OCI-LY7 (cell line): ENCODE results near the gene ACOXL. TPM values are rescaled to one million over a fixed set of nuclear protein-coding genes. Genes with fewer than 3 reads are reported as not detected.

Experiments
- BruUV-seq: library from RNA; stranded (reverse); fragments of 400-500 nt; replicated peaks from 2 replicates; lab custom pipeline; 2021; lab: Mats Ljungman, UMichigan
- CTCF ChIA-PET: fragments of 300-600 bp; sonication (Branson Sonifier 250); formaldehyde crosslinking; loops from one replicate; lab custom pipeline; 2022; ENCODE audit warnings: antibody characterized with exemption; ENCODE audit not compliant: unreplicated experiment; lab: Charles Lee
- POLR2A ChIA-PET: fragments of 300-600 bp; sonication (Branson Sonifier 250); formaldehyde crosslinking; loops from one replicate; lab custom pipeline; 2022; ENCODE audit warnings: antibody characterized with exemption; lab: Charles Lee
- DNase-seq: peaks from one replicate; pipeline ENCODE4 v3.0.0-alpha.2; 2015; ENCODE audit warnings: low spot score
- H2AFZ ChIP-seq: fragments of 200-600 bp; sonication (generic), shearing (Covaris generic); 2 replicates; pipeline ENCODE4 v1.6.1; 2014; ENCODE audit warnings: mild to moderate bottlenecking, antibody characterized with exemption, low read length, moderate library complexity
- H3K27ac ChIP-seq: fragments of 200-600 bp; sonication (generic); 2 replicates; pipeline ENCODE4 v1.5.1; 2014; ENCODE audit warnings: mixed run types, low read depth, mild to moderate bottlenecking, moderate library complexity, low read length, inconsistent platforms; ENCODE audit not compliant: poor library complexity, severe bottlenecking
- H3K36me3 ChIP-seq: fragments of 200-600 bp; sonication (generic); 2 replicates; pipeline ENCODE4 v1.6.1; 2014; ENCODE audit warnings: mild to moderate bottlenecking, antibody characterized with exemption, low read length, moderate library complexity, mixed read lengths; ENCODE audit not compliant: insufficient read depth
- H3K4me1 ChIP-seq: fragments of 200-600 bp; sonication (generic); 2 replicates; pipeline ENCODE4 v1.5.1; 2014; ENCODE audit warnings: mild to moderate bottlenecking, low read length; ENCODE audit not compliant: insufficient read depth, poor library complexity, severe bottlenecking
- H3K4me2 ChIP-seq: fragments of 200-600 bp; sonication (generic); 2 replicates; pipeline ENCODE4 v1.6.1; 2014; ENCODE audit warnings: mild to moderate bottlenecking, low read length
- H3K4me3 ChIP-seq: fragments of 200-600 bp; sonication (generic); 2 replicates; pipeline ENCODE4 v1.5.1; 2014; ENCODE audit warnings: mild to moderate bottlenecking, low read depth, low read length; ENCODE audit not compliant: poor library complexity, severe bottlenecking
- H3K79me2 ChIP-seq: fragments of 200-600 bp; sonication (generic); 2 replicates; pipeline ENCODE4 v1.6.1; 2016; ENCODE audit warnings: low read depth, mild to moderate bottlenecking, low read length, moderate library complexity, mixed read lengths; ENCODE audit not compliant: insufficient read depth
- H3K9me2 ChIP-seq: fragments of 200-600 bp; sonication (generic); 2 replicates; pipeline ENCODE4 v1.6.1; 2016; ENCODE audit warnings: mild to moderate bottlenecking, low read length, mixed read lengths; ENCODE audit not compliant: insufficient read depth
- H3K9me3 ChIP-seq: fragments of 200-600 bp; sonication (generic); 2 replicates; pipeline ENCODE4 v1.6.1; 2014; ENCODE audit warnings: mild to moderate bottlenecking, mixed run types, low read length, mixed read lengths
- H4K20me1 ChIP-seq: fragments of 200-600 bp; sonication (generic); 2 replicates; pipeline ENCODE4 v1.6.1; 2014; ENCODE audit warnings: mild to moderate bottlenecking, antibody characterized with exemption, low read length, moderate library complexity, mixed read lengths; ENCODE audit not compliant: insufficient read depth
- CTCF ChIP-seq: fragments of 200-600 bp; sonication (generic); conservative IDR thresholded peaks from 2 replicates; pipeline ENCODE4 v1.5.1; 2014; ENCODE audit warnings: mild to moderate bottlenecking, antibody characterized with exemption, low read length, moderate library complexity, mixed read lengths
- EZH2phosphoT487 ChIP-seq: fragments of 200-600 bp; sonication (generic); IDR thresholded peaks from 2 replicates; pipeline ENCODE4 v1.6.1; 2018; ENCODE audit warnings: low read depth, borderline replicate concordance, mild to moderate bottlenecking, mixed run types, antibody characterized with exemption, low read length, moderate library complexity, mixed read lengths
- intact Hi-C: fragments of 100-400 bp; cut with micrococcal nuclease; formaldehyde crosslinking; loops from one replicate; pipeline ENCODE4 v1.10.0; 2022; ENCODE audit not compliant: unreplicated experiment
- total RNA-seq, 2 experiments: library from RNA; depleted of rRNA in 1 of 2; stranded (reverse); fragments of >200 nt in 1 of 2; shearing (Covaris generic) in 1 of 2; gene quantifications; 2 replicates each; pipeline ENCODE4 v1.2.3, GENCODE V29; 2014 to 2022

ACOXL gene
- total RNA-seq, 2 experiments from 2014 or later, result 1.4 TPM; not detected in 1

DNA sequence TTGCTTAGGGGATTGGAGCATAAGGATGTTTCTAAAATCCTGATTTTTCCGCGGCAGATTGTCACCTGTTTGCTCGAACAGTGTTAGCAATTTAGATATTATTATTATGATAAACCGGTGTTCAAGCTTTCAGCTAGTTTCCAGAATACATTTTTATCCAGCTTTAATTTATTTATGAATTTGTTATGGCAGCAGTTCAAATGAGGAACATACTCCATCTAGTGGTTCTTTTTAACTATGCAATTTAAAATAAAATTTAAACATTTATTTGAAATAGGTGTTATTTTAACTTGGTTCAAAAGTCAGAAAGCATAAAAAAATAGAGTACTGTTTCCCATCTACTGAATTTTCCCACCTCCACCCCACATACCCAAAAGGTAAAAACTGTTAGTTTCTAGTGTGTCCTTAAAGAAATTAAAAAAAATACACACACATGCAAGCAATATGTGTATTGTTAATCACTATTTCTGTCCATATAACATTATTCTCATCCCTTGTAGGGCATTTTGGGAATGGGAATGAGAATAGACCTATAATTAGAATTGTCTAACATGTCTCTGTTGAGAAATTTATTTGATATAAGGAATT is 23.2 kb downstream of the ACOXL start:
- no TSS peak for BruUV-seq
- no peak overlapping the region for H3K4me3 ChIP-seq
- no peak overlapping the region for H3K4me2 ChIP-seq
- no peak overlapping the region for H3K27ac ChIP-seq
- no peak overlapping the region for H2AFZ ChIP-seq
- no peaks in the 10 kb centered on the region for H3K79me2 ChIP-seq
- ChIA-PET CTCF (no interaction called here), POLR2A (interaction anchor here (1.2 to 1.3 kb wide), 2 partner anchors 34 to 78 kb away, joined by 3 to 4 read pairs; partner anchors contain the start of gene BUB1)
- peak; percentile 93 for TF ChIP-seq CTCF
- TF ChIP-seq EZH2phosphoT487, result no peak
- peak; percentile 25 for DNase-seq
- intact Hi-C loops, result no loop called here
- no peaks in the 10 kb centered on the region for H3K9me2 ChIP-seq
- H3K4me1 ChIP-seq, result no peaks in the 10 kb centered on the region
- no peaks in the 10 kb centered on the region for H3K36me3 ChIP-seq
- 0 out of 2 replicates have a peak, but pooled peaks cover 4% of the 10 kb centered on the region for H3K9me3 ChIP-seq
- H4K20me1 ChIP-seq, result no peaks in the 10 kb centered on the region

- no peaks in the 10 kb centered on the region for H4K20me1 ChIP-seq
- no peaks in the 10 kb centered on the region for H3K9me2 ChIP-seq
- no peak overlapping the region for H3K4me3 ChIP-seq
- POLR2A ChIA-PET, result interaction anchor here (0.7 kb wide), 1 partner anchor 41 kb away, joined by 3 read pairs; no protein-coding TSS in a partner anchor
- no peak for DNase-seq
- H3K36me3 ChIP-seq, result no peaks in the 10 kb centered on the region
- TF ChIP-seq CTCF (no peak), EZH2phosphoT487 (no peak)
- H3K4me1 ChIP-seq, result no peaks in the 10 kb centered on the region
- H3K27ac ChIP-seq, result no peak overlapping the region
- no peak overlapping the region for H3K4me2 ChIP-seq
- H3K9me3 ChIP-seq, result 0 out of 2 replicates have a peak, but pooled peaks cover 4% of the 10 kb centered on the region
- H2AFZ ChIP-seq, result no peak overlapping the region
- intact Hi-C loops, result no loop called here
- no TSS peak for BruUV-seq
- CTCF ChIA-PET, result no interaction called here
- H3K79me2 ChIP-seq, result no peaks in the 10 kb centered on the region
Measured at GRCh38 chr2:110759411-110759810, 27.0 kb downstream of the ACOXL start.

DNA sequence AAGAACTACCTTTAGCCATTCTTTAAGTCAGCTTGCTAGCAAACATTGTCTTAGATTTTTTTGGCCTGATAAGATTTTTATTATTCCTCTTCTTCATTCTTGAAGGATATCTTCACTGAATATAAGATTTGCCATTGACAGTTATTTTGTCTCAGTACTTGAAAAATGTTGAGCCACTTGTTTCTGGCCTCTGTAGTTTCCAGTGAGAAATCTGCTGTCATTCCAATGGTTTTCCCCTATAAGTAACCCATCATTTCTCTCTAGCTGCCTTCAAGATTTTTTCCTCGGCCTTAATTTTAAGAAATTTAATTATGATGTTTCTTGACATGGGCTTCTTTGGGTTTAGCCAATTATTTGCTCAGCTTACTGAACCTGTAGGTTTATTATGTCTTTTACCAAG is 32.6 kb downstream of the ACOXL start:
- ChIA-PET CTCF (no interaction called here), POLR2A (interaction anchor here (0.7 kb wide), 1 partner anchor 1191 kb away, joined by 3 read pairs; no protein-coding TSS in a partner anchor)
- H3K4me1 ChIP-seq, result no peaks in the 10 kb centered on the region
- H4K20me1 ChIP-seq, result no peaks in the 10 kb centered on the region
- no peak overlapping the region for H2AFZ ChIP-seq
- H3K79me2 ChIP-seq, result no peaks in the 10 kb centered on the region
- no peaks in the 10 kb centered on the region for H3K9me2 ChIP-seq
- DNase-seq, result no peak
- H3K4me2 ChIP-seq, result no peak overlapping the region
- TF ChIP-seq EZH2phosphoT487 (no peak), CTCF (no peak)
- BruUV-seq, result no TSS peak
- H3K36me3 ChIP-seq, result no peaks in the 10 kb centered on the region
- H3K4me3 ChIP-seq, result no peak overlapping the region
- H3K27ac ChIP-seq, result no peak overlapping the region
- no peaks in the 10 kb centered on the region for H3K9me3 ChIP-seq
- intact Hi-C loops, result no loop called here
